ENCODE results near the gene ASIC2. TPM values are rescaled to one million over a fixed set of nuclear protein-coding genes. Genes with fewer than 3 reads are reported as not detected.
A peak's percentile ranks its signal among the peaks of the same experiment; 100 is the strongest.

Gene ASIC2
- total RNA-seq (2014; rRNA removed; shearing (Covaris generic)) (2.1 and 2.8 TPM in 2 replicates), polyA plus RNA-seq (2016; fragmentation: Nextera tagmentation; extraction: Ambion mirVana) (0.37 and 0.52 TPM in 2 replicates)
- long read RNA-seq, partial matches to known transcripts, result 1 of 1 reads
- long read RNA-seq, other reads (novel, unspliced or antisense), result 0 of 1 reads

- H3K36me3 Mint-ChIP-seq (ENCODE audit: low read depth), result no peaks in the 10 kb centered on the region; the same call in 2 of the 3 replicates
These were observed at the start of gene ASIC2 for GRCh38 chr17:33292981-33293867. ASIC2 (minus strand) TSS chr17:33293295.

More at GRCh38 chr17:33292981-33293867, at the start of gene ASIC2:
- Histone ChIP-seq H2AFZ (peak within 1 kb of the TSS; percentile 96), H3K27ac (ENCODE audit: low read depth) (no peak within 1 kb of the TSS), H4K20me1 (replicated peaks; ENCODE audit: insufficient read depth) (no peaks in the 10 kb centered on the region; the same call in 1 of the 2 replicates), H3K27me3 (ENCODE audit: insufficient read depth) (peaks cover 84% of the 10 kb centered on the region), H3K4me3 (peak within 1 kb of the TSS; percentile 75), H3K79me2 (replicated peaks; ENCODE audit: insufficient read depth) (no peaks in the 10 kb centered on the region), H3F3A (replicated peaks; ENCODE audit: low read depth) (no peaks in the 10 kb centered on the region), H3K4me1 (ENCODE audit: insufficient read depth) (no peaks in the 10 kb centered on the region), H3K36me3 (ENCODE audit: insufficient read depth) (no peaks in the 10 kb centered on the region), H3K4me2 (peak within 1 kb of the TSS; percentile 94), H3K9me2 (ENCODE audit: insufficient read depth) (no peaks in the 10 kb centered on the region)
- DNase-seq (ENCODE audit: low spot score), result peak; percentile 85
- H3K9me3 Mint-ChIP-seq, result peaks cover 4% of the 10 kb centered on the region
- peak within 1 kb of the TSS; percentile 63 for H3K4me3 Mint-ChIP-seq
- peaks cover 51% of the 10 kb centered on the region for H3K27me3 Mint-ChIP-seq (ENCODE audit: insufficient read depth, low read depth, poor library complexity)
- no peak for TF ChIP-seq REST (IDR thresholded peaks at IDR 0.05; ENCODE audit: unreplicated experiment)
- peak; percentile 76 for TF ChIP-seq CREB1 (CRISPR knock-in tag; IDR thresholded peaks at IDR 0.05; ENCODE audit: low read depth)
- TF ChIP-seq ZNF114 (CRISPR knock-in tag; IDR thresholded peaks at IDR 0.05), result no peak
- no peak for TF ChIP-seq STAT1 (IDR thresholded peaks at IDR 0.05; ENCODE audit: unreplicated experiment)
- no peak for TF ChIP-seq NANOG (IDR thresholded peaks at IDR 0.05; ENCODE audit: borderline replicate concordance)
- no peak for TF ChIP-seq JUNB (IDR thresholded peaks at IDR 0.05; ENCODE audit: unreplicated experiment)
- TF ChIP-seq ZNF331 (CRISPR knock-in tag; IDR thresholded peaks at IDR 0.05; ENCODE audit: low read depth), result no peak
- no peak for TF ChIP-seq ETS1 (IDR thresholded peaks at IDR 0.05)
- TF ChIP-seq ZNF462 (CRISPR knock-in tag; IDR thresholded peaks at IDR 0.05), result no peak
- no peak for TF ChIP-seq POLR2AphosphoS5 (IDR thresholded peaks at IDR 0.05; ENCODE audit: low read depth)
- no peak for TF ChIP-seq EZH2phosphoT487 (IDR thresholded peaks at IDR 0.05; ENCODE audit: unreplicated experiment)
- TF ChIP-seq, protein P1, sequence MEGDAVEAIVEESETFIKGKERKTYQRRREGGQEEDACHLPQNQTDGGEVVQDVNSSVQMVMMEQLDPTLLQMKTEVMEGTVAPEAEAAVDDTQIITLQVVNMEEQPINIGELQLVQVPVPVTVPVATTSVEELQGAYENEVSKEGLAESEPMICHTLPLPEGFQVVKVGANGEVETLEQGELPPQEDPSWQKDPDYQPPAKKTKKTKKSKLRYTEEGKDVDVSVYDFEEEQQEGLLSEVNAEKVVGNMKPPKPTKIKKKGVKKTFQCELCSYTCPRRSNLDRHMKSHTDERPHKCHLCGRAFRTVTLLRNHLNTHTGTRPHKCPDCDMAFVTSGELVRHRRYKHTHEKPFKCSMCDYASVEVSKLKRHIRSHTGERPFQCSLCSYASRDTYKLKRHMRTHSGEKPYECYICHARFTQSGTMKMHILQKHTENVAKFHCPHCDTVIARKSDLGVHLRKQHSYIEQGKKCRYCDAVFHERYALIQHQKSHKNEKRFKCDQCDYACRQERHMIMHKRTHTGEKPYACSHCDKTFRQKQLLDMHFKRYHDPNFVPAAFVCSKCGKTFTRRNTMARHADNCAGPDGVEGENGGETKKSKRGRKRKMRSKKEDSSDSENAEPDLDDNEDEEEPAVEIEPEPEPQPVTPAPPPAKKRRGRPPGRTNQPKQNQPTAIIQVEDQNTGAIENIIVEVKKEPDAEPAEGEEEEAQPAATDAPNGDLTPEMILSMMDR (conservative IDR thresholded peaks at IDR 0.05; ENCODE audit: low read depth in 2 of 2), result peak in 1 of 2 experiments; percentile 26; a peak in 3 of 4 replicates
- TF ChIP-seq EZH2 (IDR thresholded peaks at IDR 0.05; ENCODE audit: low read depth, unreplicated experiment), result peak; percentile 29
- peak; percentile 75 for ATAC-seq
- H3K4me1 Mint-ChIP-seq, result peaks cover 6% of the 10 kb centered on the region
- H3K27ac Mint-ChIP-seq, result no peak within 1 kb of the TSS
